M059J (cell line): ENCODE data around the gene OSBPL2. TPM values are rescaled to one million over a fixed set of nuclear protein-coding genes. Genes with fewer than 3 reads are reported as not detected.

ENCODE experiments used
- DNase-seq: peaks from one replicate; pipeline ENCODE4 v3.0.0-alpha.2; 2012; ENCODE audit warnings: low read depth
- total RNA-seq: library from RNA; depleted of rRNA; stranded (reverse); fragments of >200 nt; shearing (Covaris generic); gene quantifications from 2 replicates; pipeline ENCODE4 v1.2.3, GENCODE V29; 2014; rRNA removed

OSBPL2 gene
- total RNA-seq = 20.7 and 29.2 TPM in 2 replicates

GRCh38 chr20:62237801-62238568 lies at the start of gene OSBPL2:
OSBPL2 (plus strand) TSS chr20:62238521; CDS start chr20:62256185, 17,664 bp downstream.
- DNase-seq = peak; percentile 98

GRCh38 chr20:62190639-62191411 lies 47.5 kb upstream of the OSBPL2 start:
- DNase-seq = no peak

- DNase-seq = no peak
Measured at GRCh38 chr20:62191781-62192559, 46.4 kb upstream of the OSBPL2 start.

- no peak for DNase-seq
Measured at GRCh38 chr20:62192635-62193034, 45.7 kb upstream of the OSBPL2 start.

GRCh38 chr20:62193079-62194025 lies 45.0 kb upstream of the OSBPL2 start:
- DNase-seq = no peak

- no peak for DNase-seq
Measured at GRCh38 chr20:62195075-62195405, 43.3 kb upstream of the OSBPL2 start.

GRCh38 chr20:62195736-62196135 lies 42.6 kb upstream of the OSBPL2 start:
- DNase-seq = no peak

GRCh38 chr20:62196286-62196685 lies 42.0 kb upstream of the OSBPL2 start:
- DNase-seq = no peak

GRCh38 chr20:62197311-62197710 lies 41.0 kb upstream of the OSBPL2 start:
- no peak for DNase-seq

GRCh38 chr20:62197801-62198200 lies 40.5 kb upstream of the OSBPL2 start:
- no peak for DNase-seq

- no peak for DNase-seq
Measured at GRCh38 chr20:62198496-62198895, 39.8 kb upstream of the OSBPL2 start.

GRCh38 chr20:62198931-62199330 lies 39.4 kb upstream of the OSBPL2 start:
- DNase-seq = no peak

- DNase-seq = no peak
Measured at GRCh38 chr20:62200491-62201172, 37.7 kb upstream of the OSBPL2 start.

GRCh38 chr20:62201173-62202082 lies 36.9 kb upstream of the OSBPL2 start:
- no peak for DNase-seq

- DNase-seq = peak; percentile 66
Measured at GRCh38 chr20:62202083-62202395, 36.3 kb upstream of the OSBPL2 start.

- no peak for DNase-seq
Measured at GRCh38 chr20:62202676-62203377, 35.5 kb upstream of the OSBPL2 start.

- DNase-seq = no peak
Measured at GRCh38 chr20:62203378-62204030, 34.8 kb upstream of the OSBPL2 start.

- no peak for DNase-seq
Measured at GRCh38 chr20:62205618-62206387, 32.5 kb upstream of the OSBPL2 start.
